Measurements from ENCODE around the gene SLC29A3. TPM values are rescaled to one million over a fixed set of nuclear protein-coding genes. Genes with fewer than 3 reads are reported as not detected.

The SLC29A3 gene
- total RNA-seq, 4 donors from 2014 or later = 2.5 to 6.8 (median 5.8) TPM

DNA sequence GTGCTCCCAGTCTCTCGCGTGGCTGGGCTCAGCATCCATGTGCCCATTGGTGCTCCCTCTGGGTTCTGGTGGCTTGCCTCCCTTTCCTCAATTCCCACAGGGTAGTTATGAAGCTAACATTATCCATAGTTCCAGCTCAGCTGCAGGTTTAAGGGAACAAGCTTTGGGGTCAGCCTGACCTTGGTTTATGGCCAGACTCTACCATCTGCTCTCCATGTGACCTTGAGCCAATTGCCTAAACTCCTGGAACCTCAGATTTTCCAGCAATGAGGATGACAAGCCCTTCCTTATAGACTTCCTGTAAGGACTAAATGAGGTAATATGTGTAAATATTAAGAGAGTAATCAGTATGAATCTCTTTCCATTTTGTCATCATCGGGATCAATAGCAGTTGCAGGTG, 10.1 kb upstream of the SLC29A3 start:
- DNase-seq (ENCODE audit: low spot score) = no peak
- TF ChIP-seq, protein P1, sequence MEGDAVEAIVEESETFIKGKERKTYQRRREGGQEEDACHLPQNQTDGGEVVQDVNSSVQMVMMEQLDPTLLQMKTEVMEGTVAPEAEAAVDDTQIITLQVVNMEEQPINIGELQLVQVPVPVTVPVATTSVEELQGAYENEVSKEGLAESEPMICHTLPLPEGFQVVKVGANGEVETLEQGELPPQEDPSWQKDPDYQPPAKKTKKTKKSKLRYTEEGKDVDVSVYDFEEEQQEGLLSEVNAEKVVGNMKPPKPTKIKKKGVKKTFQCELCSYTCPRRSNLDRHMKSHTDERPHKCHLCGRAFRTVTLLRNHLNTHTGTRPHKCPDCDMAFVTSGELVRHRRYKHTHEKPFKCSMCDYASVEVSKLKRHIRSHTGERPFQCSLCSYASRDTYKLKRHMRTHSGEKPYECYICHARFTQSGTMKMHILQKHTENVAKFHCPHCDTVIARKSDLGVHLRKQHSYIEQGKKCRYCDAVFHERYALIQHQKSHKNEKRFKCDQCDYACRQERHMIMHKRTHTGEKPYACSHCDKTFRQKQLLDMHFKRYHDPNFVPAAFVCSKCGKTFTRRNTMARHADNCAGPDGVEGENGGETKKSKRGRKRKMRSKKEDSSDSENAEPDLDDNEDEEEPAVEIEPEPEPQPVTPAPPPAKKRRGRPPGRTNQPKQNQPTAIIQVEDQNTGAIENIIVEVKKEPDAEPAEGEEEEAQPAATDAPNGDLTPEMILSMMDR (IDR thresholded peaks at IDR 0.05) = no peak
- ATAC-seq (ENCODE audit: low FRiP score) = no peak

DNA sequence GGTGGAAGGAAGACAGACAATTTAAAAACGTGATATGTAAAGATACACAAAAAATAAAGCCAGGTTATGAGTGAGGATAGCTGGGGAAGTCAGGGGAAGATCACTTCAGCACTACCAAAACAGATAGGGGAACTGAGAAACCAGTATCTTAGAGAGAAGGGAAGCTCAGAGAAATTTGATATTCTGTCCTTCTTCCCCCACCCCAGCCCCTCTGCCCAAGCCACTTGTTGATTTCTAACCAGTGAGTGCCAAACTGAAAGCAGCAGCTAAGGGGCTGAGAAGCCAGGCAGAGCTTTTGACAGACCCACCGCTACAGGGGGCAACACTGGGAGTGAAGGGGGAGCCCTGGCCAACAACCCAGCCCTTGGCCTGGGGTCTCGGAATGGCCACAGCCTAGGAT, 9.1 kb upstream of the SLC29A3 start:
- TF ChIP-seq, protein P1 (IDR thresholded peaks at IDR 0.05) = no peak
- ATAC-seq (ENCODE audit: low FRiP score) = no peak

DNA sequence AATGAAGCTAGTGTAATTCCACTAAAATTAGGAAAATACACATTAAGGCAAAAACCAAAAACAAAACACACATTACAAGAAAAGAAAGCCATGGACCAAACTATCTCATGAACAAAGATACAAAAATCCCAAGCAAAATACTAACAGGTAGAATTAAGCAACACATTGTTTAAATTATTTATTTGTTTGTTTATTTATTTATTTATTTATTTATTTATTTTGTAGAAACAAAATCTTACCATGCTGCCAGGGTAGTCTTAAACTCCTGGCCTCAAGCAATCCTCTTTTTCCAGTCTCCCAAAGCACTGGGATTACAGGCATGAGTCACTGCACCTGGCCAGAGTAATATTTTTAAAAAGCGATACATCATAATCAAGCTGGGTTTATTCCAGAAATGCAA, 6.8 kb upstream of the SLC29A3 start:
- TF ChIP-seq, protein P1 (IDR thresholded peaks at IDR 0.05) = no peak
- ATAC-seq (ENCODE audit: low FRiP score) (no peak), DNase-seq (ENCODE audit: low spot score) (no peak)

More for the DNA sequence above, 9.1 kb upstream of the SLC29A3 start:
- DNase-seq (ENCODE audit: low spot score) = no peak

DNA sequence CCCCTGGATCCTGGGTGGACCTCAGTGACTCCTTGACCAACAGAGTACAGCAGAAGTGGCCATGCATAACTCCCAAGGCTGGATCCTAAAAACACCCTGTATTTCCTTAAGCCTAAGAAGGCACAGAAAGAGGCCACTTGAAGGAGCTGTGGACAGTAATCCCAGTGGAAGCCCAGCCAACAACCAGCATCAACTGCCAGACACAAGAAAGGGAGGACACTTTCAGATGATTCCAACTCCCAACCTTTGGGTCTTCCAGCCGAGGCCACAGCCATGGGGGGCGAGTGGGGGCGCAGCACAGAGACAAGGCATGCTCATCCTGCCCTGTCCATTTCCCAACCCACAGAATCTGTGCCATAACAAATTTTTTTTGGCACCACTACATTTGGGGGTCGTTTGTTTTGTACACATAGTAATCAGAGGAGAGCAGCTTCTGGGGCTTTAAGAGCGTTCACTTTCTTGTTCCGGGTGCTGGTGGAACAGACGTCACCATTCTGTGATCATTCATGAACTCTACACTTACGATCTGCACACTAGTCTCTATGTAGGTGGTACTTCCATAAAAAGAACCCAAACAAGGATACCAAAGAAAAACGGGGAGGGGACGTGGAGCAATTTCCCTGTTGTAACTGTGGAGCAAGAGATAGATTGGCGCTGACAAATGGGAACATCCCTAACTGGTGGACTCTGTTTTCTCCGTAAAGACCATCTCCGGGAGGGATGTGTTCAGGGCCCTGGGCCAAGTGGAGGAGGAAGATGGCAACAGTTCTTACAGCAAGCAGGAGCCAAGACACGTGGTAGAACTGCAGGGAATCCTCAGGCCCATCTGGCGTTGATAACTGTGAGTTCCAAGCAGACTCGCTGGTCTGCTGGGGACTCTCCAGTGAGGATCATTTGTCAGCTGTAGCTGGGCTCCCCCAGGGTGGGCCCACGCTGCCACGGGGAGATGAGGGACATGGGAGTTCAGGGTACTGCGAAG, 6.0 kb upstream of the SLC29A3 start:
- TF ChIP-seq, protein P1 (IDR thresholded peaks at IDR 0.05) = no peak
- peak; percentile 75 for ATAC-seq (ENCODE audit: low FRiP score)
- peak; percentile 45 for DNase-seq (ENCODE audit: low spot score)

DNA sequence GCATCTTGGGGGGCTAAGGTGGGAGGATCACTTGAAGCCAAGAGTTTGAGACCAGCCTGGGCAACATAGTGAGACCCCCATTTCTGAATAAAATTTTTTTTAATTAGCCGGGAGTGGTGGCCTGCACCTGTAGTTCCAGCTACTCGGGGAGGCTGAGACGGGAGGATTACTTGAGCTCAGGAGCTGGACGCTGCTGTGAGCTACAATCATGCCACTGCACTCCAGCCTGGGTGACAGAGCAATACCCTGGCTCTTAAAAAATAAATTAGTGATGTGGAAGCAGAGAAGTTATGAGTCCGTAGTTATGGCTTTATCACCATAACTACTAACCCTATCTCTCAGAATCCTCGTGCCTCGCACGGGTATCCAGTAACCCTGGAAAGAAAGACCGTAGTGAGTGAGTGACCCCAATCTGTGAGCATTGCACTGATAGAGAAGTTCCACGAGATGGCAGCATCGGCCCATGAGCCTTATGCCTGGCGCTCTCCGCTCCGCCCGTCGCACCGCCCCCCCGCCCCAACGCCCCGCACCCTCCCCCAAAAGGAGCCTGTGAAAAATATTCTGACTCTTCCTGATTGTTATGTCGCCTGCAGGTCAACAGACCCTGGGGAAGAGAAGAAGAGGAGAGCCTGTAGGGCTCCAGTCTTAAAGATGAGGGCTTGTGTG, 4.9 kb upstream of the SLC29A3 start:
- ATAC-seq (ENCODE audit: low FRiP score) (peak; percentile 30), DNase-seq (ENCODE audit: low spot score) (no peak)
- TF ChIP-seq, protein P1 (IDR thresholded peaks at IDR 0.05) = no peak

DNA sequence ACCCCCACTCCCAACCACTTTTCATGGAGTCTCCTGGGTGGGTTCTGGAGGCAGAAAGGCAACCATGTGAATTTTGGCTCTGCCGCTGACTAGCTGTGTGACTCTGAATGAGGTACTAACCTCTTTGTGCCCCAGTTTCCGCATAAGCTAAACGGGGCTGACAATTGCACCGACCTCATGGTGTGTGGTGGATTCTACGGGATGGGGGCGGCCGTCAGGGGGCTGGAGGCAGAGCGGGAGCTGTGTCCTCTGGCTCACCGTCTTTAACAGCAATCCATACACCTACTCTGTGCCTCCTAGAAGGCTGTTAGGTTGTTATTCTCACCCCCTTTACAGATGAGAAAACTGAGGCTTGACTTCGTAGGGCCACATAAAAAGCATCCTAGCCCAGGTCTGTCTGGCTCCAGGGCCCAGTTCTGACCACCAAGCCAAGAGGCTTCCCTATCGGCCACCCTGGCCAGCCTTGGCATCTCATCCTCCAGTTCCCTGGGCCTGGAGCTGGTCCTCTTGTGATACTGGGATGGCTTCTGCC, 4.3 kb upstream of the SLC29A3 start:
- TF ChIP-seq, protein P1 (IDR thresholded peaks at IDR 0.05) = no peak
- no peak for ATAC-seq (ENCODE audit: low FRiP score)
- no peak for DNase-seq (ENCODE audit: low spot score)
